Panc1 (cell line): ENCODE measurements around the gene ZSCAN21.

Source experiments
- POLR2AphosphoS5 ChIP-seq: IDR thresholded peaks from 2 replicates; pipeline ENCODE4 v1.6.1; 2012; ENCODE audit warnings: mild to moderate bottlenecking, low read depth, low read length, moderate library complexity
- SIN3A ChIP-seq: IDR thresholded peaks from 2 replicates; pipeline ENCODE4 v1.6.1; 2012; ENCODE audit warnings: low read depth, mild to moderate bottlenecking, low read length, moderate library complexity, borderline replicate concordance; ENCODE audit not compliant: insufficient read depth
- TCF7L2 ChIP-seq: IDR thresholded peaks from 2 replicates; pipeline ENCODE4 v1.6.1; 2011; ENCODE audit warnings: mild to moderate bottlenecking, low read depth, low read length, inconsistent platforms
- TF ChIP-seq, protein P1 (sequence below): fragments of 450-650 bp; IDR thresholded peaks from 2 replicates; pipeline ENCODE4 v1.5.1; 2017; ENCODE audit warnings: mild to moderate bottlenecking
- TF ChIP-seq, protein P2 (sequence below), 2 experiments: IDR thresholded peaks; 2 replicates each; pipeline ENCODE4 v1.6.1; 2011 to 2012; ENCODE audit warnings: low read depth in 2 of 2, control low read depth in 1 of 2, low read length in 1 of 2, mild to moderate bottlenecking in 1 of 2, moderate library complexity in 1 of 2; ENCODE audit not compliant: insufficient read depth in 1 of 2

DNA sequence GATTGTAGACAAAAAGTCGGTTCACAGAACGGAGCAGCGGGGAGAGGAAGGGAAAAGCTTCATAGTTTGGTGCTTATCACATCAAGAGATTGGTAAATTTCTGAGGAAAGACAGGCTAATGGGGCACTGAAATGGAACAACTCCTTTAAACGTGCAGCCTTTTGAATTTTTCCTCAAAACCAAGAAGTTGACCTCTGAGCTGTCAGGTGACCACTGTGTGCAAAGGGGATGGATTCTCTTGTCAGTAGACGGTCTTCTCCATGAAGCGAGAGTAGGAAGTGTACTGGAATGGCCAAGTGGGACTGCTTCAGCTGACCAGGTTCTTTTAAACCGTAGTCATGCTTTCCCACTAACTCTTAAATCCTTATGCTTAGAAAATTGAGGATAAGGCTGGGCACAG lies 11.2 kb upstream of the ZSCAN21 start:
- TF ChIP-seq POLR2AphosphoS5: no peak
- TF ChIP-seq, protein P1, sequence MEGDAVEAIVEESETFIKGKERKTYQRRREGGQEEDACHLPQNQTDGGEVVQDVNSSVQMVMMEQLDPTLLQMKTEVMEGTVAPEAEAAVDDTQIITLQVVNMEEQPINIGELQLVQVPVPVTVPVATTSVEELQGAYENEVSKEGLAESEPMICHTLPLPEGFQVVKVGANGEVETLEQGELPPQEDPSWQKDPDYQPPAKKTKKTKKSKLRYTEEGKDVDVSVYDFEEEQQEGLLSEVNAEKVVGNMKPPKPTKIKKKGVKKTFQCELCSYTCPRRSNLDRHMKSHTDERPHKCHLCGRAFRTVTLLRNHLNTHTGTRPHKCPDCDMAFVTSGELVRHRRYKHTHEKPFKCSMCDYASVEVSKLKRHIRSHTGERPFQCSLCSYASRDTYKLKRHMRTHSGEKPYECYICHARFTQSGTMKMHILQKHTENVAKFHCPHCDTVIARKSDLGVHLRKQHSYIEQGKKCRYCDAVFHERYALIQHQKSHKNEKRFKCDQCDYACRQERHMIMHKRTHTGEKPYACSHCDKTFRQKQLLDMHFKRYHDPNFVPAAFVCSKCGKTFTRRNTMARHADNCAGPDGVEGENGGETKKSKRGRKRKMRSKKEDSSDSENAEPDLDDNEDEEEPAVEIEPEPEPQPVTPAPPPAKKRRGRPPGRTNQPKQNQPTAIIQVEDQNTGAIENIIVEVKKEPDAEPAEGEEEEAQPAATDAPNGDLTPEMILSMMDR: no peak
- TF ChIP-seq, protein P2, sequence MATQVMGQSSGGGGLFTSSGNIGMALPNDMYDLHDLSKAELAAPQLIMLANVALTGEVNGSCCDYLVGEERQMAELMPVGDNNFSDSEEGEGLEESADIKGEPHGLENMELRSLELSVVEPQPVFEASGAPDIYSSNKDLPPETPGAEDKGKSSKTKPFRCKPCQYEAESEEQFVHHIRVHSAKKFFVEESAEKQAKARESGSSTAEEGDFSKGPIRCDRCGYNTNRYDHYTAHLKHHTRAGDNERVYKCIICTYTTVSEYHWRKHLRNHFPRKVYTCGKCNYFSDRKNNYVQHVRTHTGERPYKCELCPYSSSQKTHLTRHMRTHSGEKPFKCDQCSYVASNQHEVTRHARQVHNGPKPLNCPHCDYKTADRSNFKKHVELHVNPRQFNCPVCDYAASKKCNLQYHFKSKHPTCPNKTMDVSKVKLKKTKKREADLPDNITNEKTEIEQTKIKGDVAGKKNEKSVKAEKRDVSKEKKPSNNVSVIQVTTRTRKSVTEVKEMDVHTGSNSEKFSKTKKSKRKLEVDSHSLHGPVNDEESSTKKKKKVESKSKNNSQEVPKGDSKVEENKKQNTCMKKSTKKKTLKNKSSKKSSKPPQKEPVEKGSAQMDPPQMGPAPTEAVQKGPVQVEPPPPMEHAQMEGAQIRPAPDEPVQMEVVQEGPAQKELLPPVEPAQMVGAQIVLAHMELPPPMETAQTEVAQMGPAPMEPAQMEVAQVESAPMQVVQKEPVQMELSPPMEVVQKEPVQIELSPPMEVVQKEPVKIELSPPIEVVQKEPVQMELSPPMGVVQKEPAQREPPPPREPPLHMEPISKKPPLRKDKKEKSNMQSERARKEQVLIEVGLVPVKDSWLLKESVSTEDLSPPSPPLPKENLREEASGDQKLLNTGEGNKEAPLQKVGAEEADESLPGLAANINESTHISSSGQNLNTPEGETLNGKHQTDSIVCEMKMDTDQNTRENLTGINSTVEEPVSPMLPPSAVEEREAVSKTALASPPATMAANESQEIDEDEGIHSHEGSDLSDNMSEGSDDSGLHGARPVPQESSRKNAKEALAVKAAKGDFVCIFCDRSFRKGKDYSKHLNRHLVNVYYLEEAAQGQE (IDR thresholded peaks at IDR 0.05; ENCODE audit: insufficient read depth in 1 of 2, low read depth in 2 of 2, low read length in 1 of 2): no peak
- no peak for TF ChIP-seq TCF7L2
- TF ChIP-seq SIN3A: no peak
